ENCODE measurements around the gene COPS6.

COPS6 gene

GRCh38 chr7:100119970-100120732, 31.4 kb downstream of the COPS6 start:
- TF ChIP-seq CTCF (conservative IDR thresholded peaks at IDR 0.05; ENCODE audit: low read depth, low read length): no peak
- DNase-seq (ENCODE audit: low read depth): no peak
- peak overlapping the region; percentile 95 for H3K4me3 ChIP-seq (ENCODE audit: low read length)

- no peak for DNase-seq (ENCODE audit: low read depth)
- H3K4me3 ChIP-seq (ENCODE audit: low read length): peak overlapping the region; percentile 95
- no peak for TF ChIP-seq CTCF (conservative IDR thresholded peaks at IDR 0.05; ENCODE audit: low read depth, low read length)
These were observed 31.9 kb downstream of the COPS6 start for GRCh38 chr7:100120733-100121036.

GRCh38 chr7:100122067-100122466, 33.3 kb downstream of the COPS6 start:
- TF ChIP-seq CTCF (conservative IDR thresholded peaks at IDR 0.05; ENCODE audit: low read depth, low read length): no peak
- H3K4me3 ChIP-seq (ENCODE audit: low read length): no peak overlapping the region
- no peak for DNase-seq (ENCODE audit: low read depth)

GRCh38 chr7:100122568-100122967, 33.8 kb downstream of the COPS6 start:
- H3K4me3 ChIP-seq (ENCODE audit: low read length): no peak overlapping the region
- DNase-seq (ENCODE audit: low read depth): no peak
- TF ChIP-seq CTCF (conservative IDR thresholded peaks at IDR 0.05; ENCODE audit: low read depth, low read length): no peak

- no peak for TF ChIP-seq CTCF (conservative IDR thresholded peaks at IDR 0.05; ENCODE audit: low read depth, low read length)
- no peak overlapping the region for H3K4me3 ChIP-seq (ENCODE audit: low read length)
- DNase-seq (ENCODE audit: low read depth): no peak
These were observed 35.8 kb downstream of the COPS6 start for GRCh38 chr7:100124301-100125230.

- H3K4me3 ChIP-seq (ENCODE audit: low read length): peak overlapping the region; percentile 64
- peak; percentile 34 for DNase-seq (ENCODE audit: low read depth)
- peak; percentile 13 for TF ChIP-seq CTCF (conservative IDR thresholded peaks at IDR 0.05; ENCODE audit: low read depth, low read length)
These were observed 37.6 kb downstream of the COPS6 start for GRCh38 chr7:100126239-100126930.
